ENCODE measurements around the gene PTK7. TPM values are rescaled to one million over a fixed set of nuclear protein-coding genes. Genes with fewer than 3 reads are reported as not detected.

PTK7 gene
- total and polyA plus RNA-seq, 2 of the 8 experiments (the other 6 are each of a cell fraction or from before 2014, with no cell fraction given) = 110 to 138 TPM

- TF ChIP-seq CHD7 (IDR thresholded peaks at IDR 0.05; ENCODE audit: insufficient replicate concordance, low read length) (no peak), CHD2 (IDR thresholded peaks at IDR 0.05; ENCODE audit: low read length) (no peak), GTF2F1 (IDR thresholded peaks at IDR 0.05; ENCODE audit: borderline replicate concordance, low read depth, low read length) (no peak), JUN (IDR thresholded peaks at IDR 0.05; ENCODE audit: low read depth, low read length) (no peak), PHF8 (conservative IDR thresholded peaks at IDR 0.05; ENCODE audit: low read depth, low read length) (no peak)
Observed at GRCh38 chr6:43127877-43128276, 51.8 kb downstream of the PTK7 start (continued).
